GM12873 (cell line): ENCODE results near the gene CDKN2B-AS1.

Source experiments
- TF ChIP-seq, protein P1 (sequence below): IDR thresholded peaks from 2 replicates; pipeline ENCODE4 v1.5.1; 2012; ENCODE audit warnings: low read depth, mild to moderate bottlenecking, moderate library complexity, low read length, control low read depth; ENCODE audit not compliant: insufficient read depth; ENCODE audit errors: missing control alignments

Gene CDKN2B-AS1

DNA sequence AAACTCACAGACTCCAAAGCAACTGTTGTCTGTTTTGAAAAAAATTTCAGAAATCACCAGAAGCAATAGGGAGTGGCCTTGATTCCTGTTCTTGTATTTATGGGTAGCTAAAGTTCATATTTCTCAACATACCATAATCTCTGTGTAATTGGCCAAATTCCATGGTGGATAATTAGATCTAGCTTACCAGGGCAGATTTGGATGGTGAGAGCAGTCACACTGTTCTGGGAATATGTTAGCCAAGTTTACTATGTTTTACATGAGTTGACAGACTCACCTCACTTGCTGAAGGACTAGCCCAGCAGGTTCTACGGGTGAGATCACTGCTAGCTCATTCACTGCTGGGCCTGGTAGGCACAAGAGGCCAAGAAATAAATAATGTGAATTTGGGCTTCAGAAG is 47.2 kb downstream of the CDKN2B-AS1 start:
- TF ChIP-seq, protein P1, sequence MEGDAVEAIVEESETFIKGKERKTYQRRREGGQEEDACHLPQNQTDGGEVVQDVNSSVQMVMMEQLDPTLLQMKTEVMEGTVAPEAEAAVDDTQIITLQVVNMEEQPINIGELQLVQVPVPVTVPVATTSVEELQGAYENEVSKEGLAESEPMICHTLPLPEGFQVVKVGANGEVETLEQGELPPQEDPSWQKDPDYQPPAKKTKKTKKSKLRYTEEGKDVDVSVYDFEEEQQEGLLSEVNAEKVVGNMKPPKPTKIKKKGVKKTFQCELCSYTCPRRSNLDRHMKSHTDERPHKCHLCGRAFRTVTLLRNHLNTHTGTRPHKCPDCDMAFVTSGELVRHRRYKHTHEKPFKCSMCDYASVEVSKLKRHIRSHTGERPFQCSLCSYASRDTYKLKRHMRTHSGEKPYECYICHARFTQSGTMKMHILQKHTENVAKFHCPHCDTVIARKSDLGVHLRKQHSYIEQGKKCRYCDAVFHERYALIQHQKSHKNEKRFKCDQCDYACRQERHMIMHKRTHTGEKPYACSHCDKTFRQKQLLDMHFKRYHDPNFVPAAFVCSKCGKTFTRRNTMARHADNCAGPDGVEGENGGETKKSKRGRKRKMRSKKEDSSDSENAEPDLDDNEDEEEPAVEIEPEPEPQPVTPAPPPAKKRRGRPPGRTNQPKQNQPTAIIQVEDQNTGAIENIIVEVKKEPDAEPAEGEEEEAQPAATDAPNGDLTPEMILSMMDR: no peak

DNA sequence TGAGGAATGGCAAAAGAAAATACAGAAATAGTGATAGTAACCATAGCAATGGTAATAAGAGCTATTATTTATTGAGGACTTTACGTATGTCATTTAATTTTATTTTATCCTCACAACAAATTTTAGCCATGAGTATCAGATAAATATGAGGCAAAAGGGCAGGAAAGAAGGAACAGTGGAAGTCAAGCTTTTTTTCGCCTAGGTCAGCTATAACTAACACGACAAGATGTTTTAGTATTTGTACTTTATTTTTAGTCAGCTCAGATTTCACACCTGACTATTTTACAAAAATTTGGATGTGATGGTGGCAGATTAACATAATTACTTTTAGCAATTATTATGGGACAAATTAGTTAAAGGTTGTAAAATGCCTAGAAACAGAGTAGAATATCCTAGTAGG is 49.3 kb downstream of the CDKN2B-AS1 start:
- TF ChIP-seq, protein P1: no peak

DNA sequence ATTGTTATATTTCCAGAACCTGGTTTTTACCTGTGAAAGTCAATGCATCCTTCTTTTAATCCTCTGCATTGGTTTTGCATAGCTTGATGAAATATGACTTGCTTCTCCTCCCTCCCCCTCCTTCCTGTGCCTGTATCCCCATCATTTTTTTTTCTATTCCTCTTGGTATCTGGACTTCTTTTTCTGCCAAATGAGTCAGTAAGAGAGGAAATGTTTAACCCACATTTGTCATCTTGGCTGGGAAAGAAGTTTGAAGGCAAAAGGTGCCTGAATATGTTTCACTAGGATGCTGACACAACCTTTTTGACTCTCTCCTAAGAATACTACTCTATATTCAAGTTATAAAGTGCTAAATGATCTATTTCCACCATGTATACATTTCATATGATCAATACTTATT is 50.0 kb downstream of the CDKN2B-AS1 start:
- TF ChIP-seq, protein P1: no peak

DNA sequence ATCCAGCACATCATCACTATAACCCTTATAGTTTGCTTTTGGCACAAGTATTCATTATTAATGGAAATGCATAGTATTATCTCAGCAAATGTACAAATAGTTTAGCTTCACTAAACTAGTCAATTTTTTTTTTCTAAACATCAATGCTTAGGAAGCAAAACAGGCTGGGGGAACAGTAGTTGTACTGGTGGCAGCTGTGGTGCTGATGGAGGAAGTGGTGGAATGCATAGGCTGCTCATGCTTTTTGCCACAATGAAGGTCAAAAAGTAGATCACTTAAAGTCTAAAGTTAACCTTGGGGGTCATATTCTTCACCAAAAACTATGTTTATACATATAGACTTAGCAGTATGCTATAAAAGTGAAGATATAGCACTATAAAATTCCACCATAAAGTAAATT is 50.8 kb downstream of the CDKN2B-AS1 start:
- TF ChIP-seq, protein P1: no peak

DNA sequence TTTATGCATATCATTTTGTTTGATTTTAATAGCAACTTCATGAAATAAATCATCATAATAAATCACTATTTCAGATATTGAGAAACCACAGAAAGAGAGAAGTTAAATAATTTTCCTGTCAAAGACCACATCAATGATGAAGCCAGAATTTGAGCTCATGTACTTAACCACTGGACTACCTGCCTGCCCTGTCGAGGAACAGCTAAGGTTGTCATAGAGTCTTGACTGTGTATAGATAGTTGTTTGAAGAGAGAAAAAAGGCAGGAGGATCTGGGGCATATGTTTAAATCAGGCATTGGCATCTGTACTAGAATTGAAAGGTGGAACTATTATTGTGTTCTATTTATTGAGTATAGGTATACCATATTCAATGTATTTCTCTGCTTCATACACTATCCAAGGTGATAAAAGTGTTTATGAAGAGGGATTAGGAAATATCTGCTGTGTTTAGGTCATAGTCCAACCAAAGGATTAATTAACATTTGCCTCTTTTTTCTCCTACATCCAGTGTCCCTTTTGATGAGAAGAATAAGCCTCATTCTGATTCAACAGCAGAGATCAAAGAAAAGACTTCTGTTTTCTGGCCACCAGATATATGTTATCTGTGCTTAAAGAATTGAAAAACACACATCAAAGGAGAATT is 51.8 kb downstream of the CDKN2B-AS1 start:
- TF ChIP-seq, protein P1: no peak

DNA sequence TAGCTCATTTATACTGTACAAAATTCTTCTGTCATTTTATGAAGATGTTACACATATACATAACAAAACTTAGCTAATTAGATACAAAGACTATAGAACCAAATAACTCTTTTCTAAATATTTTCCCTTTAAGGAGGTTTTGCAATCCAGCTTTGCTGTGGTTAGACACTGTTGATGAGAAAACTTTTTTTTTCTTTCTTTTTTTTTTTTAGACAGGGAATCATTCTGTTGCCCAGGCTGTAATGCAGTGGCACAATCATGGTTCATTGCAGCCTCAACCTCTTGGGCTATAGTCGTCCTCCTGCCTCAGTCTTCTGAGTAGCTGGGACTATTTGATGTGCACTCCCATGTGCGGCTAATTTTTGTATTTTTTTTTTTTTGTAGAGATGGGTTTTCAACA is 53.0 kb downstream of the CDKN2B-AS1 start:
- TF ChIP-seq, protein P1: no peak

DNA sequence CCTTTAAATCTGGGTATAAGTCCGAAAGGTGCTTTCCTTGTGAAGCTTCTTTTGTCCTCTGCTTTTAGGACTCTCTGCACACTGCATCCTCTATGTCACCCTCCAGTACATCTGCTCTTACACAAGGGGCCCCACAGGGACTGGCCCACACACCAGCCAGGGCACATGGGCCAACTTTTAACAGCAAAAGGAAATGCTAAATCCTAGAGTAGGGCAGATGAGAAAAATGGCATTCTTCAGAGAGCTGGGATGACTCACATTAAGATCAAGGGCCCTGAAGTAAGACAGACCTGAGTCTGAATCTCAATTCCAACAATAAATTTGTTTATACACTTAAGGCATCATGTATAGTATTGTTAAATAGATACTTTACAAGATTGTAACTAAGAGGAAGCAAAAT is 54.8 kb downstream of the CDKN2B-AS1 start:
- TF ChIP-seq, protein P1: no peak
